Measurements from ENCODE around the gene EIPR1. TPM values are rescaled to one million over a fixed set of nuclear protein-coding genes. Genes with fewer than 3 reads are reported as not detected.

The EIPR1 gene
- total RNA-seq, 1 experiment from 2014 or later, result 27.8 TPM

GRCh38 chr2:3321825-3322224 lies 55.8 kb downstream of the EIPR1 start:
- H2AFZ ChIP-seq (ENCODE audit: low read length), result no peak overlapping the region
- no peak overlapping the region for H3K4ac ChIP-seq (ENCODE audit: low read depth, low read length)
- no peak overlapping the region for H4K5ac ChIP-seq (ENCODE audit: insufficient read length, low read depth, low read length)
- H3T11ph ChIP-seq (ENCODE audit: low read length), result no peak overlapping the region
- H3K9me3 ChIP-seq (ENCODE audit: control insufficient read depth, low read depth, low read length), result no peaks in the 10 kb centered on the region
- H2BK12ac ChIP-seq (ENCODE audit: insufficient read length, low read depth, low read length), result no peak overlapping the region
- H3K27ac ChIP-seq (ENCODE audit: insufficient read length, low read depth, low read length), result no peak overlapping the region
- no peak overlapping the region for H3K23ac ChIP-seq (ENCODE audit: insufficient read length, low read depth, low read length)
- H3K9ac ChIP-seq (ENCODE audit: extremely low read depth, insufficient read length, low read length), result no peak overlapping the region
- peaks cover 2% of the 10 kb centered on the region; the same call in 1 of the 2 replicates for H3K79me2 ChIP-seq (ENCODE audit: insufficient read depth, low read length)
- no CpG with 5 or more reads among the region's 17 CpGs for WGBS (ENCODE audit: extremely low coverage, insufficient read length, low lambda C conversion rate)
- no peak overlapping the region for H2AK5ac ChIP-seq (ENCODE audit: insufficient read length, low read length)
- H3K4me1 ChIP-seq (ENCODE audit: insufficient read depth, low read length), result peaks cover 6% of the 10 kb centered on the region; the same call in 1 of the 2 replicates
- no peak overlapping the region for H3K14ac ChIP-seq (ENCODE audit: insufficient read depth, low read length)
- DNase-seq, result no peak
- H2BK15ac ChIP-seq (ENCODE audit: low read depth, low read length), result no peak overlapping the region
- H3K23me2 ChIP-seq (ENCODE audit: insufficient read length, low read depth, low read length, poor library complexity, severe bottlenecking), result no peaks in the 10 kb centered on the region
- H4K20me1 ChIP-seq (ENCODE audit: control insufficient read depth, insufficient read depth, insufficient read length), result no peaks in the 10 kb centered on the region
- peaks cover 29 to 48% of the 10 kb centered on the region in 2 experiments for H3K4me1 Mint-ChIP-seq
- no peak for TF ChIP-seq CTCF (conservative IDR thresholded peaks at IDR 0.05)
- H3K27ac Mint-ChIP-seq, result peak overlapping the region in 1 of 3 experiments; percentile 82; a peak in 3 of 7 replicates
- no peak overlapping the region for H4K8ac ChIP-seq (replicated peaks; ENCODE audit: insufficient read length, low read depth, low read length)
- H4K91ac ChIP-seq (ENCODE audit: insufficient read length, low read depth, low read length), result no peak overlapping the region
- no peak overlapping the region for H2BK20ac ChIP-seq (ENCODE audit: low read depth, low read length, poor library complexity, severe bottlenecking)
- no peak overlapping the region for H3K4me2 ChIP-seq (ENCODE audit: insufficient read depth, insufficient read length, low read length)
- no peaks in the 10 kb centered on the region; a peak in 1 of 5 replicates for H3K9me3 Mint-ChIP-seq
- no peak overlapping the region for H3K18ac ChIP-seq (ENCODE audit: insufficient read length, low read depth, low read length)
- H3K27me3 Mint-ChIP-seq (ENCODE audit: low read depth), result no peaks in the 10 kb centered on the region
- H3K79me1 ChIP-seq (ENCODE audit: insufficient read depth, low read depth, low read length, poor library complexity, severe bottlenecking), result peaks cover 4% of the 10 kb centered on the region
- no peak overlapping the region for H3K4me3 Mint-ChIP-seq
- peaks cover 6 to 21% (median 18%) of the 10 kb centered on the region in 3 experiments; a peak in 6 of 7 replicates for H3K36me3 Mint-ChIP-seq (ENCODE audit: insufficient read depth in 1 of 3, low read depth in 3 of 3)
- H2BK120ac ChIP-seq (ENCODE audit: low read depth, low read length, poor library complexity, severe bottlenecking), result no peak overlapping the region
- H3K56ac ChIP-seq (ENCODE audit: insufficient read length, low read depth, low read length), result no peak overlapping the region
- H3K27me3 ChIP-seq (ENCODE audit: insufficient read depth, low read length), result no peaks in the 10 kb centered on the region
- no peak overlapping the region for H2BK5ac ChIP-seq (ENCODE audit: insufficient read length, low read length)
